Naive thymus-derived CD4-positive, alpha-beta T cell (primary cell): ENCODE data around the gene C22orf39. TPM values are rescaled to one million over a fixed set of nuclear protein-coding genes. Genes with fewer than 3 reads are reported as not detected.
A peak's percentile ranks its signal among the peaks of the same experiment; 100 is the strongest.

ENCODE experiments used
- ATAC-seq: fragments of 150-1000 bp; cut with Tn5 transposase; 2 replicates; pipeline ENCODE4 v1.10.0; 2021; ENCODE audit warnings: mild to moderate bottlenecking, moderate library complexity
- CTCF ChIA-PET: fragments of 350-600 bp; sonication (Branson Sonifier 250); formaldehyde crosslinking; loops from one replicate; lab custom pipeline; 2021; ENCODE audit warnings: antibody characterized with exemption; lab: Charles Lee
- POLR2A ChIA-PET: fragments of 350-600 bp; sonication (Branson Sonifier 250); formaldehyde crosslinking; loops from one replicate; lab custom pipeline; 2021; ENCODE audit warnings: antibody characterized with exemption, inconsistent platforms; lab: Charles Lee
- DNase-seq, 9 donors: peaks; one replicate each; pipeline versions ENCODE4 v3.0.0 to v3.0.0-alpha.2; 2020 to 2022; ENCODE audit warnings: mixed read lengths in 1 of 9
- H3K27ac ChIP-seq: one replicate; pipeline ENCODE4 v1.7.0; 2013; ENCODE audit warnings: mild to moderate bottlenecking, low read depth, low read length, moderate library complexity
- H3K27me3 ChIP-seq, 2 donors: one replicate each; pipeline ENCODE4 v1.7.0; 2013; ENCODE audit warnings: low read length in 2 of 2, mild to moderate bottlenecking in 2 of 2, moderate library complexity in 2 of 2; ENCODE audit not compliant: control insufficient read depth in 2 of 2, insufficient read depth in 2 of 2
- H3K36me3 ChIP-seq, 3 experiments: 1 replicate in 2 of 3; 2 replicates in 1 of 3; pipeline ENCODE4 v1.7.0; 2013; ENCODE audit warnings: low read length in 3 of 3, mild to moderate bottlenecking in 3 of 3, moderate library complexity in 1 of 3; ENCODE audit not compliant: insufficient read depth in 3 of 3, control insufficient read depth in 2 of 3
- H3K4me1 ChIP-seq, 2 donors: one replicate each; pipeline ENCODE4 v1.7.0; 2013; ENCODE audit warnings: low read length in 2 of 2, mild to moderate bottlenecking in 2 of 2, moderate library complexity in 1 of 2; ENCODE audit not compliant: control insufficient read depth in 2 of 2, insufficient read depth in 2 of 2
- H3K4me3 ChIP-seq: 2 replicates; pipeline ENCODE4 v1.7.0; 2013; ENCODE audit warnings: mild to moderate bottlenecking, low read length
- H3K9me3 ChIP-seq, 3 experiments: 1 replicate in 2 of 3; 2 replicates in 1 of 3; pipeline ENCODE4 v1.7.0; 2013; ENCODE audit warnings: low read length in 3 of 3; ENCODE audit not compliant: control insufficient read depth in 2 of 3
- H3K27ac Mint-ChIP-seq, 9 donors: one replicate each; pipeline ENCODE4 v1.8.0; 2020 to 2022; ENCODE audit warnings: mixed read lengths in 9 of 9, mild to moderate bottlenecking in 8 of 9, moderate library complexity in 5 of 9, inconsistent platforms in 2 of 9
- H3K27me3 Mint-ChIP-seq, 5 donors: one replicate each; pipeline ENCODE4 v1.8.0; 2021 to 2022; ENCODE audit warnings: mixed read lengths in 5 of 5, mild to moderate bottlenecking in 1 of 5
- H3K36me3 Mint-ChIP-seq, 5 donors: one replicate each; pipeline ENCODE4 v1.8.0; 2020 to 2022; ENCODE audit warnings: mixed read lengths in 5 of 5, mild to moderate bottlenecking in 3 of 5, inconsistent platforms in 1 of 5
- H3K4me1 Mint-ChIP-seq, 7 donors: one replicate each; pipeline ENCODE4 v1.8.0; 2020 to 2022; ENCODE audit warnings: mixed read lengths in 7 of 7, mild to moderate bottlenecking in 3 of 7, inconsistent platforms in 1 of 7
- H3K4me3 Mint-ChIP-seq, 10 donors: one replicate each; pipeline ENCODE4 v1.8.0; 2020 to 2022; ENCODE audit warnings: mild to moderate bottlenecking in 10 of 10, mixed read lengths in 10 of 10, moderate library complexity in 6 of 10, inconsistent platforms in 2 of 10
- H3K9me3 Mint-ChIP-seq, 11 donors: one replicate each; pipeline ENCODE4 v1.8.0; 2020 to 2022; ENCODE audit warnings: mixed read lengths in 11 of 11, mild to moderate bottlenecking in 4 of 11, inconsistent platforms in 1 of 11, moderate library complexity in 1 of 11
- intact Hi-C, 2 donors: fragments of 100-400 bp; cut with micrococcal nuclease; formaldehyde crosslinking; loops; one replicate each; pipeline ENCODE4 v1.15.1; 2023
- polyA plus RNA-seq, 2 donors: library from polyadenylated mRNA; unstranded; fragments of 300-500 nt; fragmentation: Illumina TruSeq; gene quantifications; one replicate each; pipeline ENCODE4 v1.2.3, GENCODE V29; 2021
- total RNA-seq, 6 experiments: library from RNA in 5 of 6; stranded (reverse) in 5 of 6; gene quantifications; 1 replicate in 5 of 6; 2 replicates in 1 of 6; pipeline ENCODE4 v1.2.3 and lab custom pipeline; 2021 to 2026

C22orf39 gene
- total and polyA plus RNA-seq, 7 experiments from 2014 or later: 34.2 to 58.0 (median 43.4) TPM

GRCh38 chr22:19472233-19472632 is 24.7 kb upstream of the C22orf39 start:
- peaks cover 9% of the 10 kb centered on the region in 2 donors for H3K4me1 ChIP-seq
- ChIA-PET POLR2A (no interaction called here), CTCF (no interaction called here)
- H3K27ac ChIP-seq: no peak overlapping the region
- no peaks in the 10 kb centered on the region for H3K27me3 Mint-ChIP-seq
- no peak overlapping the region for H3K4me3 ChIP-seq
- H3K27me3 ChIP-seq: no peaks in the 10 kb centered on the region
- no peaks in the 10 kb centered on the region for H3K9me3 Mint-ChIP-seq
- DNase-seq (no peak), ATAC-seq (no peak)
- H3K4me3 Mint-ChIP-seq: no peak overlapping the region
- peaks cover 8 to 35% (median 22%) of the 10 kb centered on the region in 7 donors for H3K4me1 Mint-ChIP-seq
- H3K27ac Mint-ChIP-seq: peak overlapping the region in 1 of 9 donors; percentile 55
- H3K9me3 ChIP-seq: no peaks in the 10 kb centered on the region
- peaks cover 18 to 78% (median 44%) of the 10 kb centered on the region in 3 experiments for H3K36me3 ChIP-seq
- intact Hi-C loops: loop anchor here (10.0 kb wide), 3 partner anchors 177 to 517 kb away; partner anchors contain the start of genes CLTCL1 (in 1 of the 2) and SEPTIN5 (in 1 of the 2)
- peaks cover 7 to 59% (median 20%) of the 10 kb centered on the region in 5 donors for H3K36me3 Mint-ChIP-seq

GRCh38 chr22:19471572-19471971 is 24.1 kb upstream of the C22orf39 start:
- peaks cover 22 to 85% (median 51%) of the 10 kb centered on the region in 3 experiments for H3K36me3 ChIP-seq
- ChIA-PET CTCF (no interaction called here), POLR2A (no interaction called here)
- Mint-ChIP-seq H3K36me3 (peaks cover 7 to 65% (median 20%) of the 10 kb centered on the region in 5 donors), H3K27ac (no peak overlapping the region), H3K9me3 (no peaks in the 10 kb centered on the region), H3K4me1 (peaks cover 5 to 32% (median 18%) of the 10 kb centered on the region in 7 donors), H3K27me3 (no peaks in the 10 kb centered on the region), H3K4me3 (no peak overlapping the region)
- intact Hi-C loops: loop anchor here (10.0 kb wide), 3 partner anchors 177 to 517 kb away; partner anchors contain the start of genes CLTCL1 (in 1 of the 2) and SEPTIN5 (in 1 of the 2)
- H3K9me3 ChIP-seq: no peaks in the 10 kb centered on the region
- no peak overlapping the region for H3K27ac ChIP-seq
- ATAC-seq: no peak
- H3K27me3 ChIP-seq: no peaks in the 10 kb centered on the region
- no peak overlapping the region for H3K4me3 ChIP-seq
- DNase-seq: no peak
- H3K4me1 ChIP-seq: peaks cover 6 to 7% of the 10 kb centered on the region in 2 donors

- peaks cover 12 to 71% (median 27%) of the 10 kb centered on the region in 5 donors for H3K36me3 Mint-ChIP-seq
- DNase-seq (no peak), ATAC-seq (no peak)
- Histone ChIP-seq H3K4me1 (no peaks in the 10 kb centered on the region), H3K27ac (no peak overlapping the region), H3K9me3 (no peaks in the 10 kb centered on the region), H3K4me3 (no peak overlapping the region), H3K27me3 (no peaks in the 10 kb centered on the region), H3K36me3 (peaks cover 34 to 97% (median 61%) of the 10 kb centered on the region in 3 experiments)
- H3K9me3 Mint-ChIP-seq: no peaks in the 10 kb centered on the region
- no peak overlapping the region for H3K4me3 Mint-ChIP-seq
- H3K27ac Mint-ChIP-seq: no peak overlapping the region
- CTCF ChIA-PET: no interaction called here
- intact Hi-C loops: loop anchor here (10.0 kb wide), 3 partner anchors 175 to 515 kb away; partner anchors contain the start of genes CLTCL1 (in 1 of the 2) and SEPTIN5 (in 1 of the 2)
- POLR2A ChIA-PET: interaction anchor here (1.0 kb wide), 1 partner anchor 22 kb away, joined by 3 read pairs; the partner anchor contains the start of gene C22orf39
- H3K27me3 Mint-ChIP-seq: no peaks in the 10 kb centered on the region
- peaks cover 0 to 26% (median 6%) of the 10 kb centered on the region in 7 donors for H3K4me1 Mint-ChIP-seq
Observed at GRCh38 chr22:19470010-19470409, 22.5 kb upstream of the C22orf39 start.

- CTCF ChIA-PET: no interaction called here
- ATAC-seq: no peak
- Mint-ChIP-seq H3K4me3 (no peak overlapping the region), H3K4me1 (peaks cover 0 to 29% (median 5%) of the 10 kb centered on the region in 7 donors), H3K9me3 (no peaks in the 10 kb centered on the region), H3K27me3 (no peaks in the 10 kb centered on the region), H3K27ac (no peak overlapping the region), H3K36me3 (peaks cover 13 to 77% (median 30%) of the 10 kb centered on the region in 5 donors)
- H3K4me1 ChIP-seq: no peaks in the 10 kb centered on the region
- no peaks in the 10 kb centered on the region for H3K9me3 ChIP-seq
- H3K4me3 ChIP-seq: no peak overlapping the region
- POLR2A ChIA-PET: interaction anchor here (1.0 to 1.3 kb wide), 2 partner anchors 10 to 22 kb away, joined by 3 read pairs; partner anchors contain the start of genes C22orf39, CDC45 and UFD1
- H3K27ac ChIP-seq: no peak overlapping the region
- H3K36me3 ChIP-seq: peaks cover 40 to 97% (median 66%) of the 10 kb centered on the region in 3 experiments
- intact Hi-C loops: no loop called here
- no peaks in the 10 kb centered on the region for H3K27me3 ChIP-seq
- DNase-seq: no peak
Observed at GRCh38 chr22:19469421-19469820, 21.9 kb upstream of the C22orf39 start.

- Mint-ChIP-seq H3K27ac (peak overlapping the region in 1 of 9 donors; percentile 14), H3K4me1 (peaks cover 0 to 24% (median 5%) of the 10 kb centered on the region in 7 donors), H3K4me3 (no peak overlapping the region), H3K36me3 (peaks cover 13 to 82% (median 32%) of the 10 kb centered on the region in 5 donors), H3K9me3 (no peaks in the 10 kb centered on the region), H3K27me3 (no peaks in the 10 kb centered on the region)
- H3K27me3 ChIP-seq: no peaks in the 10 kb centered on the region
- no peaks in the 10 kb centered on the region for H3K4me1 ChIP-seq
- H3K27ac ChIP-seq: no peak overlapping the region
- POLR2A ChIA-PET: interaction anchor here (1.3 kb wide), 1 partner anchor 11 kb away, joined by 3 read pairs; the partner anchor contains the start of genes CDC45 and UFD1
- peaks cover 36 to 98% (median 69%) of the 10 kb centered on the region in 3 experiments for H3K36me3 ChIP-seq
- CTCF ChIA-PET: no interaction called here
- DNase-seq (no peak), ATAC-seq (no peak)
- no peaks in the 10 kb centered on the region for H3K9me3 ChIP-seq
- intact Hi-C loops: no loop called here
- H3K4me3 ChIP-seq: no peak overlapping the region
Observed at GRCh38 chr22:19467912-19468311, 20.4 kb upstream of the C22orf39 start.

GRCh38 chr22:19466848-19467752 is 19.6 kb upstream of the C22orf39 start:
- no peak overlapping the region for H3K27ac Mint-ChIP-seq
- ChIA-PET CTCF (no interaction called here), POLR2A (interaction anchor here (0.6 kb wide), 1 partner anchor 21 kb away, joined by 3 read pairs; no protein-coding TSS in a partner anchor)
- Histone ChIP-seq H3K9me3 (no peaks in the 10 kb centered on the region), H3K27ac (no peak overlapping the region), H3K4me1 (no peaks in the 10 kb centered on the region), H3K4me3 (no peak overlapping the region), H3K36me3 (peaks cover 36 to 93% (median 64%) of the 10 kb centered on the region in 3 experiments), H3K27me3 (no peaks in the 10 kb centered on the region)
- intact Hi-C loops: no loop called here
- no peak overlapping the region for H3K4me3 Mint-ChIP-seq
- no peaks in the 10 kb centered on the region for H3K27me3 Mint-ChIP-seq
- no peak for ATAC-seq
- no peak for DNase-seq
- peaks cover 0 to 24% (median 5%) of the 10 kb centered on the region in 7 donors for H3K4me1 Mint-ChIP-seq
- H3K9me3 Mint-ChIP-seq: no peaks in the 10 kb centered on the region
- H3K36me3 Mint-ChIP-seq: peaks cover 13 to 78% (median 31%) of the 10 kb centered on the region in 5 donors
